ENCODE measurements around the gene BLOC1S6. TPM values are rescaled to one million over a fixed set of nuclear protein-coding genes. Genes with fewer than 3 reads are reported as not detected.

BLOC1S6 gene
- total RNA-seq, 1 experiment from 2014 or later = 28.7 TPM

GRCh38 chr15:45641999-45642932 lies 55.1 kb downstream of the BLOC1S6 start:
- Mint-ChIP-seq H3K4me1 (0 out of 2 replicates have a peak, but pooled peaks cover 2% of the 10 kb centered on the region), H3K4me3 (no peak overlapping the region), H3K27me3 (ENCODE audit: low read depth) (peaks cover 27% of the 10 kb centered on the region), H3K27ac (no peak overlapping the region), H3K36me3 (no peaks in the 10 kb centered on the region), H3K9me3 (no peaks in the 10 kb centered on the region)
- POLR2A ChIA-PET = no interaction called here
- TF ChIP-seq, protein P1, sequence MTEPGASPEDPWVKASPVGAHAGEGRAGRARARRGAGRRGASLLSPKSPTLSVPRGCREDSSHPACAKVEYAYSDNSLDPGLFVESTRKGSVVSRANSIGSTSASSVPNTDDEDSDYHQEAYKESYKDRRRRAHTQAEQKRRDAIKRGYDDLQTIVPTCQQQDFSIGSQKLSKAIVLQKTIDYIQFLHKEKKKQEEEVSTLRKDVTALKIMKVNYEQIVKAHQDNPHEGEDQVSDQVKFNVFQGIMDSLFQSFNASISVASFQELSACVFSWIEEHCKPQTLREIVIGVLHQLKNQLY (CRISPR knock-in tag; IDR thresholded peaks at IDR 0.05) = no peak
- TF ChIP-seq ZNF232 (CRISPR knock-in tag; IDR thresholded peaks at IDR 0.05) (no peak), JUN (CRISPR knock-in tag; IDR thresholded peaks at IDR 0.05) (no peak), AR (CRISPR knock-in tag; IDR thresholded peaks at IDR 0.05) (no peak), TCF7 (CRISPR knock-in tag; IDR thresholded peaks at IDR 0.05; ENCODE audit: low read depth) (no peak), USF1 (CRISPR knock-in tag; IDR thresholded peaks at IDR 0.05) (no peak), ESRRA (CRISPR knock-in tag; IDR thresholded peaks at IDR 0.05; ENCODE audit: borderline replicate concordance) (no peak)
- ATAC-seq (no peak), DNase-seq (ENCODE audit: low spot score) (no peak)
- CTCF ChIA-PET = interaction anchor here (0.6 kb wide), 1 partner anchor 1291 kb away, joined by 3 read pairs; no protein-coding TSS in a partner anchor

GRCh38 chr15:45644437-45644836 lies 57.3 kb downstream of the BLOC1S6 start:
- Mint-ChIP-seq H3K27ac (no peak overlapping the region), H3K4me3 (no peak overlapping the region), H3K4me1 (0 out of 2 replicates have a peak, but pooled peaks cover 2% of the 10 kb centered on the region), H3K36me3 (no peaks in the 10 kb centered on the region), H3K27me3 (ENCODE audit: low read depth) (peaks cover 17% of the 10 kb centered on the region), H3K9me3 (no peaks in the 10 kb centered on the region)
- TF ChIP-seq, protein P2, sequence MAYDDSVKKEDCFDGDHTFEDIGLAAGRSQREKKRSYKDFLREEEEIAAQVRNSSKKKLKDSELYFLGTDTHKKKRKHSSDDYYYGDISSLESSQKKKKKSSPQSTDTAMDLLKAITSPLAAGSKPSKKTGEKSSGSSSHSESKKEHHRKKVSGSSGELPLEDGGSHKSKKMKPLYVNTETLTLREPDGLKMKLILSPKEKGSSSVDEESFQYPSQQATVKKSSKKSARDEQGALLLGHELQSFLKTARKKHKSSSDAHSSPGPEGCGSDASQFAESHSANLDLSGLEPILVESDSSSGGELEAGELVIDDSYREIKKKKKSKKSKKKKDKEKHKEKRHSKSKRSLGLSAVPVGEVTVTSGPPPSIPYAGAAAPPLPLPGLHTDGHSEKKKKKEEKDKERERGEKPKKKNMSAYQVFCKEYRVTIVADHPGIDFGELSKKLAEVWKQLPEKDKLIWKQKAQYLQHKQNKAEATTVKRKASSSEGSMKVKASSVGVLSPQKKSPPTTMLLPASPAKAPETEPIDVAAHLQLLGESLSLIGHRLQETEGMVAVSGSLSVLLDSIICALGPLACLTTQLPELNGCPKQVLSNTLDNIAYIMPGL (CRISPR knock-in tag; IDR thresholded peaks at IDR 0.05) = no peak
- TF ChIP-seq RORB (CRISPR knock-in tag; IDR thresholded peaks at IDR 0.05) = no peak
- TF ChIP-seq ZMAT4 (CRISPR knock-in tag; IDR thresholded peaks at IDR 0.05) = no peak
- TF ChIP-seq GABPB1 (CRISPR knock-in tag; IDR thresholded peaks at IDR 0.05) = no peak
- no peak for TF ChIP-seq ZNF219 (CRISPR knock-in tag; IDR thresholded peaks at IDR 0.05; ENCODE audit: borderline replicate concordance)
- DNase-seq (ENCODE audit: low spot score) = no peak
- ChIA-PET POLR2A (no interaction called here), CTCF (interaction anchor here (3.1 kb wide), 1 partner anchor 9 kb away, joined by 17 read pairs; the partner anchor contains the start of gene SQOR)
- ATAC-seq = no peak

Measured in WTC11 (cell line).